ENCODE measurements around the gene LGALS7. TPM values are rescaled to one million over a fixed set of nuclear protein-coding genes. Genes with fewer than 3 reads are reported as not detected.
"Not testable (repeated sequence)": the region's sequence is repeated elsewhere in the genome, so short reads cannot be mapped to it uniquely, and the experiment has no call there.

LGALS7 gene
- total and polyA plus RNA-seq, 2 of the 4 experiments (the other 2 are of a cell fraction), result not detected

GRCh38 chr19:38790507-38791403, 17.4 kb upstream of the LGALS7 start:
- POLR2A ChIA-PET (ENCODE audit: unreplicated experiment); H2AK9ac ChIP-seq (replicated peaks; ENCODE audit: low read depth, low read length, poor library complexity); H3K36me3 ChIP-seq (ENCODE audit: control insufficient read depth, insufficient read depth, low read length); H3K9ac ChIP-seq (ENCODE audit: low read depth, low read length); CTCF ChIA-PET; H3K14ac ChIP-seq (replicated peaks; ENCODE audit: low read depth, low read length); dilution Hi-C loops (cut with HindIII; ENCODE audit: low sequenced_read_pairs, unreplicated experiment); H2BK120ac ChIP-seq (ENCODE audit: low read depth, low read length); H4K5ac ChIP-seq (ENCODE audit: low read depth, low read length); H2BK15ac ChIP-seq (ENCODE audit: low read depth, low read length); H2AK5ac ChIP-seq (ENCODE audit: low read depth, low read length); H3K18ac ChIP-seq (ENCODE audit: low read depth, low read length); H3K4me1 ChIP-seq (ENCODE audit: control insufficient read depth, insufficient read depth, low read length); H4K91ac ChIP-seq (ENCODE audit: insufficient read depth, low read depth, low read length); H3K4ac ChIP-seq (ENCODE audit: low read depth, low read length); H3K56ac ChIP-seq (ENCODE audit: extremely low read depth, insufficient read depth, low read length); in situ Hi-C loops (cut with MboI; ENCODE audit: low sequenced_read_pairs); H2BK20ac ChIP-seq (ENCODE audit: low read depth, low read length); H4K20me1 ChIP-seq (ENCODE audit: insufficient read depth, low read length); H2AFZ ChIP-seq (replicated peaks; ENCODE audit: low read length, poor library complexity); H3K4me3 ChIP-seq (ENCODE audit: insufficient read depth, low read depth, low read length); H3K9me1 ChIP-seq (ENCODE audit: insufficient read depth, low read length); ATAC-seq (ENCODE audit: low read depth); H3K9me3 ChIP-seq (ENCODE audit: control insufficient read depth, insufficient read depth, low read length); intact Hi-C loops (cut with micrococcal nuclease); H3K23ac ChIP-seq (ENCODE audit: low read depth, low read length); H3K4me2 ChIP-seq (ENCODE audit: low read depth, low read length); H2BK5ac ChIP-seq (ENCODE audit: low read depth, low read length, poor library complexity, severe bottlenecking); DNase-seq; H3K79me1 ChIP-seq (ENCODE audit: low read depth in 1 of 2, low read length in 2 of 2); H3K27me3 ChIP-seq (ENCODE audit: control insufficient read depth, insufficient read depth, low read length); H3K27ac ChIP-seq (ENCODE audit: insufficient read depth, low read length); BruUV-seq (replicated peaks): not testable (repeated sequence)
- H4K8ac ChIP-seq (ENCODE audit: low read depth in 2 of 2, low read length in 2 of 2), result peak overlapping the region; percentile 85 to 94; a peak in 2 of 4 replicates
- WGBS, 2 experiments (ENCODE audit: extremely low coverage in 2 of 2, insufficient read length in 1 of 2), result no CpG with 5 or more reads among the region's 49 CpGs
